Astrocyte (in vitro differentiated cells and primary cell): ENCODE measurements around the gene GPR156. TPM values are rescaled to one million over a fixed set of nuclear protein-coding genes. Genes with fewer than 3 reads are reported as not detected.
"Not testable (repeated sequence)": the region's sequence is repeated elsewhere in the genome, so short reads cannot be mapped to it uniquely, and the experiment has no call there.

Experiments
- DNase-seq: peaks from one replicate; pipeline ENCODE4 v3.0.0-alpha.2; 2010; ENCODE audit warnings: low read depth
- FAIRE-seq: peaks from 2 replicates; lab custom pipeline; 2011; peaks lifted over from hg19 to GRCh38; lab: Jason Lieb, UNC
- H2AFZ ChIP-seq: 2 replicates; pipeline ENCODE4 v1.6.0; 2012; ENCODE audit warnings: low read depth, low read length, inconsistent platforms
- H3K27ac ChIP-seq: 2 replicates; pipeline ENCODE4 v1.5.1; 2011; ENCODE audit warnings: low read depth, low read length, inconsistent platforms
- H3K27me3 ChIP-seq: 2 replicates; pipeline ENCODE4 v1.6.0; 2011; ENCODE audit warnings: low read length, inconsistent platforms; ENCODE audit not compliant: insufficient read depth
- H3K36me3 ChIP-seq: 2 replicates; pipeline ENCODE4 v1.5.1; 2011; ENCODE audit warnings: low read length, inconsistent platforms; ENCODE audit not compliant: insufficient read depth
- H3K4me1 ChIP-seq: 2 replicates; pipeline ENCODE4 v1.5.1; 2011; ENCODE audit warnings: low read length, inconsistent platforms; ENCODE audit not compliant: insufficient read depth
- H3K4me2 ChIP-seq: 2 replicates; pipeline ENCODE4 v1.6.0; 2012; ENCODE audit warnings: low read length, inconsistent platforms
- H3K4me3 ChIP-seq: 2 replicates; pipeline ENCODE4 v1.5.1; 2011; ENCODE audit warnings: low read depth, mild to moderate bottlenecking, low read length, inconsistent platforms; ENCODE audit not compliant: insufficient read depth
- H3K79me2 ChIP-seq: 2 replicates; pipeline ENCODE4 v1.6.0; 2012; ENCODE audit warnings: mild to moderate bottlenecking, low read length, inconsistent platforms; ENCODE audit not compliant: insufficient read depth
- H3K9ac ChIP-seq: 2 replicates; pipeline ENCODE4 v1.6.0; 2012; ENCODE audit warnings: mild to moderate bottlenecking, low read length, inconsistent platforms
- H3K9me3 ChIP-seq: 2 replicates; pipeline ENCODE4 v1.5.1; 2012; ENCODE audit warnings: low read depth, mild to moderate bottlenecking, low read length, inconsistent platforms; ENCODE audit not compliant: insufficient read depth
- H4K20me1 ChIP-seq: 2 replicates; pipeline ENCODE4 v1.6.0; 2012; ENCODE audit warnings: low read length, inconsistent platforms; ENCODE audit not compliant: insufficient read depth
- H3K27ac Mint-ChIP-seq: one replicate; pipeline ENCODE4 v1.8.0; 2021; ENCODE audit warnings: mild to moderate bottlenecking, mixed read lengths; ENCODE audit not compliant: unreplicated experiment
- H3K27me3 Mint-ChIP-seq: one replicate; pipeline ENCODE4 v1.8.0; 2021; ENCODE audit warnings: low read depth, mixed read lengths; ENCODE audit not compliant: unreplicated experiment
- H3K36me3 Mint-ChIP-seq: one replicate; pipeline ENCODE4 v1.8.0; 2021; ENCODE audit warnings: low read depth, mixed read lengths; ENCODE audit not compliant: unreplicated experiment
- H3K4me1 Mint-ChIP-seq: one replicate; pipeline ENCODE4 v1.8.0; 2021; ENCODE audit warnings: low read depth, mixed read lengths; ENCODE audit not compliant: unreplicated experiment
- H3K4me3 Mint-ChIP-seq: one replicate; pipeline ENCODE4 v1.8.0; 2021; ENCODE audit warnings: mild to moderate bottlenecking, moderate library complexity, mixed read lengths; ENCODE audit not compliant: unreplicated experiment
- H3K9me3 Mint-ChIP-seq: one replicate; pipeline ENCODE4 v1.8.0; 2021; ENCODE audit warnings: mild to moderate bottlenecking, mixed read lengths; ENCODE audit not compliant: unreplicated experiment
- CTCF ChIP-seq: IDR thresholded peaks from 2 replicates; pipeline ENCODE4 v1.5.1; 2011; ENCODE audit warnings: low read depth, mild to moderate bottlenecking, inconsistent platforms, low read length, moderate library complexity; ENCODE audit not compliant: insufficient read depth
- EZH2 ChIP-seq: IDR thresholded peaks from 2 replicates; pipeline ENCODE4 v1.6.1; 2012; ENCODE audit warnings: mild to moderate bottlenecking, low read length, inconsistent platforms; ENCODE audit not compliant: insufficient read depth
- total RNA-seq: library from RNA; stranded (reverse); gene quantifications from 2 replicates; pipeline ENCODE4 v1.2.1, GENCODE V29; 2021

Gene GPR156
- total RNA-seq, 1 donor from 2014 or later, result 0.39 TPM

DNA sequence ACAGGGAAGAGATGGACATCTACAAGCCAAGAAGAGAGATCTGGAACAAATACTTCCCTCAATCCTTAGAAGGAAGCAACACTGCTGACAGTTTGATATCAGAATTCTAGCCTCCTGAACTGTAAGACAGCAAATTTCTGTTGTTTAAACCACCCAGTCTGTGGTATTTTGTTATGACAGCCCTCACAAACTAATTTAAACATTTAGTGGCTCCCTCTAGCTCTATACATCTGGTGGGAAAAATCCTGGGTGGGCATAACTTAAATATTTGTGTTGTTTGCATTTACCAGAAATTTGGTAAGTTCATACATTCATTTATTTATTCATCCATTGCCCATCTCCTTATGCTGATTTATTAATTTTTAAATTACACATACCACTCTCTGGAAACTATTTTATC, 128.3 kb downstream of the GPR156 start:
- Histone ChIP-seq H3K4me1 (peaks cover 11% of the 10 kb centered on the region), H3K79me2 (no peaks in the 10 kb centered on the region), H3K4me3 (no peak overlapping the region), H3K36me3 (no peaks in the 10 kb centered on the region), H3K9me3 (peaks cover 2% of the 10 kb centered on the region), H4K20me1 (no peaks in the 10 kb centered on the region), H3K27me3 (no peaks in the 10 kb centered on the region), H2AFZ (no peak overlapping the region), H3K27ac (no peak overlapping the region), H3K4me2 (no peak overlapping the region), H3K9ac (no peak overlapping the region)
- Mint-ChIP-seq H3K27ac (no peak overlapping the region), H3K27me3 (no peaks in the 10 kb centered on the region), H3K36me3 (peaks cover 2% of the 10 kb centered on the region), H3K4me1 (peaks cover 12% of the 10 kb centered on the region), H3K4me3 (no peak overlapping the region), H3K9me3 (peaks cover 26% of the 10 kb centered on the region)
- TF ChIP-seq EZH2 (no peak), CTCF (no peak)
- DNase-seq (no peak), FAIRE-seq (no peak)

DNA sequence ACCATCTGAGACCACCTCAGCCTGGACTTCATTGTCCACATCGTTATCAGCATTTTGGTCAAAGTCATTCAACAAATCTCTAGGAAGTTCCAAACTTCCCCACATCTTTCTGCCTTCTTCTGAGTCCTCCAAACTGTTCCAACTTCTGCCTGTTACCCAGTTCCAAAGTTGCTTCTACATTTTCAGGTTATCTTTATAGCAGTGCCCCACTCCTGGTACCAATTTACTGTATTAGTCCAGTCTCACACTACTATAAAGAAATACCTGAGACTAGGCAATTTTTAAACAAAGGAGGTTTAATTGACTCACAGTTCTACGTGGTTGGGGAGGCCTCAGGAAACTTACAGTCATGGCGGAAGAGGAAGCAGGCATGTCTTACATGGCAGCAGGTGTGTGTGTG, 129.3 kb downstream of the GPR156 start:
- not testable (repeated sequence) for H3K36me3 Mint-ChIP-seq, FAIRE-seq, H3K79me2 ChIP-seq, H3K27ac Mint-ChIP-seq, DNase-seq, H4K20me1 ChIP-seq, H3K27ac ChIP-seq, H3K27me3 Mint-ChIP-seq, H3K27me3 ChIP-seq, H3K9ac ChIP-seq, H3K36me3 ChIP-seq, H3K4me3 Mint-ChIP-seq, H3K9me3 ChIP-seq, H3K4me3 ChIP-seq, H3K4me2 ChIP-seq, H2AFZ ChIP-seq, H3K4me1 Mint-ChIP-seq
- peaks cover 11% of the 10 kb centered on the region for H3K4me1 ChIP-seq
- peaks cover 26% of the 10 kb centered on the region for H3K9me3 Mint-ChIP-seq

DNA sequence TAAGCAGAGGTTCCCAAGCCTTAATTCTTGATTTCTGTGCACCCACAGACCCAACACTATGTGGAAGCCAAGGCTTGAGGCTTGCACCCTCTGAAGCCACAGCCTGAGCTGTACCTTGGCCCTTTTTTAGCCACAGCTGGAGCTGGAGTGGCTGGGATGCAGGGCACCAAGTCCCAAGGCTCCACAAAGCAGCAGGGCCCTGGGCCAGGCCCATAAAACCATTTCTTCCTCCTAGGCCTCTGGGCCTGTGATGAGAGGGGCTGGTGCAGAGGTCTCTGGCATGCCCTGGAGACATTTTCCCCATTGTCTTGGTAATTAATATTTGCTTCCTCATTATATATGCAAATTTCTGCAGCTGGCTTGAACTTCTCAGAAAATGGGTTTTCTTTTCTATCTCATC, 129.9 kb downstream of the GPR156 start:
- H3K79me2 ChIP-seq, result no peaks in the 10 kb centered on the region
- no peak overlapping the region for H3K4me3 ChIP-seq
- Mint-ChIP-seq H3K36me3 (peaks cover 2% of the 10 kb centered on the region), H3K4me3 (no peak overlapping the region), H3K27ac (no peak overlapping the region), H3K27me3 (no peaks in the 10 kb centered on the region), H3K9me3 (peaks cover 26% of the 10 kb centered on the region), H3K4me1 (peaks cover 9% of the 10 kb centered on the region)
- H3K4me2 ChIP-seq, result no peak overlapping the region
- DNase-seq (no peak), FAIRE-seq (no peak)
- H3K9me3 ChIP-seq, result peaks cover 2% of the 10 kb centered on the region
- H3K9ac ChIP-seq, result no peak overlapping the region
- H3K4me1 ChIP-seq, result peaks cover 11% of the 10 kb centered on the region
- no peaks in the 10 kb centered on the region for H4K20me1 ChIP-seq
- no peaks in the 10 kb centered on the region for H3K27me3 ChIP-seq
- H3K27ac ChIP-seq, result no peak overlapping the region
- TF ChIP-seq EZH2, result no peak
- no peak for TF ChIP-seq CTCF
- no peaks in the 10 kb centered on the region for H3K36me3 ChIP-seq
- H2AFZ ChIP-seq, result no peak overlapping the region
